Measurements from ENCODE around the gene INF2. TPM values are rescaled to one million over a fixed set of nuclear protein-coding genes. Genes with fewer than 3 reads are reported as not detected.

INF2 gene
- total RNA-seq, 1 donor from 2014 or later, result 80.9 TPM

GRCh38 chr14:104770072-104770579, 80.7 kb downstream of the INF2 start:
- DNase-seq (ENCODE audit: low read depth), result no peak

GRCh38 chr14:104770851-104771272, 81.4 kb downstream of the INF2 start:
- no peak for DNase-seq (ENCODE audit: low read depth)

GRCh38 chr14:104771374-104771773, 82.0 kb downstream of the INF2 start:
- no peak for DNase-seq (ENCODE audit: low read depth)

Other genes starting within 250 kb of the INF2 start
- not detected in 2 replicates for gene C14orf180, start 109.9 kb upstream of the INF2 start, total RNA-seq
- gene TMEM179, start 84.8 kb upstream of the INF2 start, total RNA-seq, result not detected in 2 replicates
- 0.87 and 2.8 TPM in 2 replicates for gene ADSS1, start 34.6 kb downstream of the INF2 start, total RNA-seq
- gene SIVA1, start 63.5 kb downstream of the INF2 start, total RNA-seq, result 38.8 and 248 TPM in 2 replicates
- 191 and 261 TPM in 2 replicates for gene AKT1, start 106.1 kb downstream of the INF2 start, total RNA-seq
- gene ZBTB42, start 111.5 kb downstream of the INF2 start, total RNA-seq, result 7.6 and 8.1 TPM in 2 replicates
- gene CEP170B, start 175.7 kb downstream of the INF2 start, total RNA-seq, result 31.3 and 40.1 TPM in 2 replicates
- 0.05 TPM in 1 of 2 replicates, not detected in the other for gene PLD4, start 235.3 kb downstream of the INF2 start, total RNA-seq

All from renal cortical epithelial cell (primary cell).